ENCODE results near the gene ADD3. TPM values are rescaled to one million over a fixed set of nuclear protein-coding genes. Genes with fewer than 3 reads are reported as not detected.

ADD3 gene
- total RNA-seq, 1 donor: 1,018 TPM

GRCh38 chr10:110008518-110009339 is 945 bp downstream of the ADD3 start:
- Histone ChIP-seq H3K36me3 (ENCODE audit: insufficient read depth, low read length) (peaks cover 4% of the 10 kb centered on the region), H2AFZ (ENCODE audit: low read length) (no peak overlapping the region), H4K20me1 (ENCODE audit: insufficient read depth, low read length) (peaks cover 31% of the 10 kb centered on the region), H3K4me2 (ENCODE audit: insufficient read depth, low read length) (peak overlapping the region; percentile 84), H3K4me3 (ENCODE audit: insufficient read depth, low read length) (peak overlapping the region; percentile 77), H3K27me3 (ENCODE audit: insufficient read depth, low read length) (no peaks in the 10 kb centered on the region), H3K79me2 (ENCODE audit: insufficient read depth, low read length) (peaks cover 59% of the 10 kb centered on the region), H3K9me3 (ENCODE audit: low read depth, low read length) (no peaks in the 10 kb centered on the region), H3K4me1 (ENCODE audit: insufficient read depth, low read length) (peaks cover 35% of the 10 kb centered on the region), H3K27ac (ENCODE audit: low read depth, low read length) (peak overlapping the region; percentile 49)
- no peak for DNase-seq (ENCODE audit: insufficient read length, low spot score, missing footprints)
- no peak for TF ChIP-seq CTCF (IDR thresholded peaks at IDR 0.05; ENCODE audit: extremely low read depth, low read depth, low read length)

- Histone ChIP-seq H3K4me3 (ENCODE audit: insufficient read depth, low read length) (peak overlapping the region; percentile 77), H3K9me3 (ENCODE audit: low read depth, low read length) (no peaks in the 10 kb centered on the region), H4K20me1 (ENCODE audit: insufficient read depth, low read length) (peaks cover 36% of the 10 kb centered on the region), H2AFZ (ENCODE audit: low read length) (no peak overlapping the region), H3K27me3 (ENCODE audit: insufficient read depth, low read length) (no peaks in the 10 kb centered on the region), H3K4me1 (ENCODE audit: insufficient read depth, low read length) (peaks cover 41% of the 10 kb centered on the region), H3K4me2 (ENCODE audit: insufficient read depth, low read length) (peak overlapping the region; percentile 84), H3K36me3 (ENCODE audit: insufficient read depth, low read length) (peaks cover 4% of the 10 kb centered on the region), H3K79me2 (ENCODE audit: insufficient read depth, low read length) (peaks cover 70% of the 10 kb centered on the region), H3K27ac (ENCODE audit: low read depth, low read length) (no peak overlapping the region)
- TF ChIP-seq CTCF (IDR thresholded peaks at IDR 0.05; ENCODE audit: extremely low read depth, low read depth, low read length): no peak
- DNase-seq (ENCODE audit: insufficient read length, low spot score, missing footprints): peak; percentile 35
Measured at GRCh38 chr10:110009736-110010475, 2.1 kb downstream of the ADD3 start.

DNA sequence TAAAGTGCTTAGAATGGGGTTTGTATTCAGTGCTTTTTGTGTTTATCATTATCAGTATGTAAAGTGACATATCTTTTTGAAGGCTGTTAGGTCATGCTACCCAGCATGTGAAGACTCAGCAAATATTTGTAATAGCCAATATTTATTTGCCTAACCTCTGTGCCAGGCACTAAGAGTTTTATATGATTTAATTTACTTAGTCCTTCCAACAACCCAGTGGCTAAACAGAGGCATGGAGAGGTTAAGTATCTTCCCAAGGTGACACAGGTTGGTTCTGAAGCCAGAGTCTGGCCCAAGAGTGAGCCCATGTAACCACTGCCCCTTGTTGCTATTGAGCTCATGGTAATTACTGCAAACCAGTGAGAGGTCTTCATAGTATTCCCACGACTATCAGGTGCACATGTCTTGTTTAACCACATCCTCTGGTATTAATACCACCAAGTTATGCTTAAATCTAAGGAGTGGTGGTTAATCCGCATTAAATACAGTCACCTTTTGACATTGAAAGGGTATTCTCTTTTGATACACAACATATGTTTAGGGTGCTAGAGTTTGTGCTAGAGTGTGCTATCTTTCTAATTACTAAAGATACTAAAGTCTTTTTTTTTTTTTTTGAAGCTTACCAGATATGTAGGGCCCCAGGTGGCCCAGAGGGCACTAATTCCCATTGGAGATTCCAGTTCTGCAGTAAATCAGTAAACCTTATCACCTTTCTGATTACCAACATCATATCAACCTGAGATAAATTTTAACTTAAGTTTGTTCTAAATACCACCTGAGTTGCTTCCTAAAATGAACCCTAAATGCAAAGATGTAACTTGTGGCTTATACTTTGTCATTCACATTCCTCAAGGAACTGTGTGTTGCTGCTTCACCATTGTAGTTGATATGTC is 2.9 kb downstream of the ADD3 start:
- peaks cover 37% of the 10 kb centered on the region for H3K4me1 ChIP-seq (ENCODE audit: insufficient read depth, low read length)
- TF ChIP-seq CTCF (IDR thresholded peaks at IDR 0.05; ENCODE audit: extremely low read depth, low read depth, low read length): no peak
- H3K36me3 ChIP-seq (ENCODE audit: insufficient read depth, low read length): peaks cover 4% of the 10 kb centered on the region
- H2AFZ ChIP-seq (ENCODE audit: low read length): no peak overlapping the region
- peak overlapping the region; percentile 77 for H3K4me3 ChIP-seq (ENCODE audit: insufficient read depth, low read length)
- H3K27ac ChIP-seq (ENCODE audit: low read depth, low read length): no peak overlapping the region
- no peaks in the 10 kb centered on the region for H3K9me3 ChIP-seq (ENCODE audit: low read depth, low read length)
- peak overlapping the region; percentile 84 for H3K4me2 ChIP-seq (ENCODE audit: insufficient read depth, low read length)
- no peak for DNase-seq (ENCODE audit: insufficient read length, low spot score, missing footprints)
- H4K20me1 ChIP-seq (ENCODE audit: insufficient read depth, low read length): peaks cover 38% of the 10 kb centered on the region
- no peaks in the 10 kb centered on the region for H3K27me3 ChIP-seq (ENCODE audit: insufficient read depth, low read length)
- peaks cover 78% of the 10 kb centered on the region for H3K79me2 ChIP-seq (ENCODE audit: insufficient read depth, low read length)
